Renal cortical epithelial cell (primary cell): ENCODE results near the gene ADGRV1. TPM values are rescaled to one million over a fixed set of nuclear protein-coding genes. Genes with fewer than 3 reads are reported as not detected.
"Not testable (repeated sequence)": the region's sequence is repeated elsewhere in the genome, so short reads cannot be mapped to it uniquely, and the experiment has no call there.

Experiments
- DNase-seq: peaks from one replicate; pipeline ENCODE4 v3.0.0-alpha.2; 2011; ENCODE audit warnings: low read depth
- total RNA-seq: library from RNA; depleted of rRNA; stranded (reverse); fragments of >200 nt; gene quantifications from 2 replicates; pipeline ENCODE4 v1.2.3, GENCODE V29; 2014

Gene ADGRV1
- total RNA-seq, 1 donor from 2014 or later = 0.55 TPM

GRCh38 chr5:90551376-90551775 lies 7.2 kb upstream of the ADGRV1 start:
- DNase-seq = no peak

- DNase-seq = no peak
These were observed 4.9 kb upstream of the ADGRV1 start for GRCh38 chr5:90553711-90554110.

- no peak for DNase-seq
These were observed 4.1 kb upstream of the ADGRV1 start for GRCh38 chr5:90554358-90555006.

GRCh38 chr5:90555666-90556065 lies 2.9 kb upstream of the ADGRV1 start:
- no peak for DNase-seq

- no peak for DNase-seq
These were observed 1.2 kb upstream of the ADGRV1 start for GRCh38 chr5:90557391-90557790.

- no peak for DNase-seq
These were observed 726 bp upstream of the ADGRV1 start for GRCh38 chr5:90557871-90558270.

- DNase-seq = no peak
These were observed 2.2 kb downstream of the ADGRV1 start for GRCh38 chr5:90560771-90561170.

GRCh38 chr5:90561766-90562165 lies 3.2 kb downstream of the ADGRV1 start:
- DNase-seq = no peak

- DNase-seq = no peak
These were observed 3.7 kb downstream of the ADGRV1 start for GRCh38 chr5:90562341-90562740.

- no peak for DNase-seq
These were observed 4.5 kb downstream of the ADGRV1 start for GRCh38 chr5:90563108-90563507.

- DNase-seq = no peak
These were observed 6.9 kb downstream of the ADGRV1 start for GRCh38 chr5:90565491-90565890.

- DNase-seq = no peak
These were observed 10.5 kb downstream of the ADGRV1 start for GRCh38 chr5:90569084-90569483.

- DNase-seq = no peak
These were observed 11.4 kb downstream of the ADGRV1 start for GRCh38 chr5:90570034-90570433.

- DNase-seq = no peak
These were observed 12.7 kb downstream of the ADGRV1 start for GRCh38 chr5:90571147-90571773.

GRCh38 chr5:90575712-90576111 lies 17.1 kb downstream of the ADGRV1 start:
- no peak for DNase-seq

GRCh38 chr5:90576566-90576965 lies 18.0 kb downstream of the ADGRV1 start:
- DNase-seq = not testable (repeated sequence)

GRCh38 chr5:90579905-90580304 lies 21.3 kb downstream of the ADGRV1 start:
- DNase-seq = not testable (repeated sequence)

GRCh38 chr5:90581956-90582355 lies 23.4 kb downstream of the ADGRV1 start:
- no peak for DNase-seq

- DNase-seq = no peak
These were observed 26.9 kb downstream of the ADGRV1 start for GRCh38 chr5:90585337-90585986.

- DNase-seq = no peak
These were observed 27.9 kb downstream of the ADGRV1 start for GRCh38 chr5:90586469-90586868.

GRCh38 chr5:90590170-90590569 lies 31.6 kb downstream of the ADGRV1 start:
- DNase-seq = no peak

GRCh38 chr5:90593083-90593482 lies 34.5 kb downstream of the ADGRV1 start:
- not testable (repeated sequence) for DNase-seq

- not testable (repeated sequence) for DNase-seq
These were observed 37.2 kb downstream of the ADGRV1 start for GRCh38 chr5:90595766-90596165.
